KMS-11 (cell line): ENCODE results near the gene JMJD1C.

ENCODE experiments used
- H2AFZ ChIP-seq: fragments of 200-600 bp; sonication (generic); 2 replicates; pipeline ENCODE4 v1.6.1; 2016; ENCODE audit warnings: antibody characterized with exemption, mixed run types, low read depth
- H3K27ac ChIP-seq: fragments of 200-600 bp; sonication (generic); 2 replicates; pipeline ENCODE4 v1.6.1; 2016; ENCODE audit warnings: mild to moderate bottlenecking, mixed run types
- H3K27me3 ChIP-seq: fragments of 200-600 bp; sonication (generic); 2 replicates; pipeline ENCODE4 v1.6.1; 2017; ENCODE audit warnings: mild to moderate bottlenecking, low read depth, mixed run types, moderate library complexity; ENCODE audit not compliant: insufficient read depth
- H3K36me3 ChIP-seq: fragments of 200-600 bp; sonication (generic); 2 replicates; pipeline ENCODE4 v1.6.1; 2017; ENCODE audit warnings: mild to moderate bottlenecking, mixed run types; ENCODE audit not compliant: insufficient read depth
- H3K4me1 ChIP-seq: fragments of 200-600 bp; sonication (generic); 2 replicates; pipeline ENCODE4 v1.6.1; 2016; ENCODE audit warnings: mild to moderate bottlenecking, low read depth, mixed run types; ENCODE audit not compliant: poor library complexity, severe bottlenecking
- H3K4me2 ChIP-seq: fragments of 200-600 bp; sonication (generic); 2 replicates; pipeline ENCODE4 v1.7.0; 2016; ENCODE audit warnings: mild to moderate bottlenecking, mixed run types
- H3K4me3 ChIP-seq: fragments of 200-600 bp; sonication (generic); IDR thresholded peaks from 2 replicates; pipeline ENCODE4 v1.6.1; 2017; ENCODE audit warnings: low read depth, low read length, mixed read lengths; ENCODE audit not compliant: insufficient read depth
- H3K79me2 ChIP-seq: fragments of 200-600 bp; sonication (generic); 2 replicates; pipeline ENCODE4 v1.6.1; 2016; ENCODE audit warnings: low read depth, mixed run types; ENCODE audit not compliant: insufficient read depth
- H3K9ac ChIP-seq: fragments of 200-600 bp; sonication (generic); 2 replicates; pipeline ENCODE4 v1.6.1; 2016; ENCODE audit warnings: mild to moderate bottlenecking, mixed run types
- H4K20me1 ChIP-seq: fragments of 200-600 bp; sonication (generic); 2 replicates; pipeline ENCODE4 v1.6.1; 2016; ENCODE audit warnings: mild to moderate bottlenecking, mixed run types; ENCODE audit not compliant: insufficient read depth
- CTCF ChIP-seq: fragments of 200-600 bp; sonication (generic); conservative IDR thresholded peaks from 2 replicates; pipeline ENCODE4 v1.6.1; 2017; ENCODE audit warnings: low read depth, mild to moderate bottlenecking, antibody characterized with exemption, low read length, moderate library complexity, mixed read lengths

The JMJD1C gene

GRCh38 chr10:63125459-63125858, 340.3 kb downstream of the JMJD1C start:
- no peaks in the 10 kb centered on the region for H3K27me3 ChIP-seq
- H2AFZ ChIP-seq = no peak overlapping the region
- no peak overlapping the region for H3K9ac ChIP-seq
- no peak for TF ChIP-seq CTCF
- no peaks in the 10 kb centered on the region for H3K79me2 ChIP-seq
- H3K4me3 ChIP-seq = no peak overlapping the region
- no peak overlapping the region for H3K4me2 ChIP-seq
- H3K27ac ChIP-seq = no peak overlapping the region
- H3K4me1 ChIP-seq = no peaks in the 10 kb centered on the region
- H3K36me3 ChIP-seq = no peaks in the 10 kb centered on the region
- no peaks in the 10 kb centered on the region for H4K20me1 ChIP-seq

GRCh38 chr10:63123727-63124362, 341.9 kb downstream of the JMJD1C start:
- Histone ChIP-seq H2AFZ (no peak overlapping the region), H3K36me3 (no peaks in the 10 kb centered on the region), H3K79me2 (no peaks in the 10 kb centered on the region), H3K27ac (no peak overlapping the region), H3K9ac (no peak overlapping the region), H3K4me2 (no peak overlapping the region), H4K20me1 (no peaks in the 10 kb centered on the region), H3K4me3 (no peak overlapping the region), H3K27me3 (no peaks in the 10 kb centered on the region), H3K4me1 (no peaks in the 10 kb centered on the region)
- TF ChIP-seq CTCF = no peak

GRCh38 chr10:63120554-63120953, 345.2 kb downstream of the JMJD1C start:
- Histone ChIP-seq H4K20me1 (no peaks in the 10 kb centered on the region), H3K4me3 (no peak overlapping the region), H3K4me2 (no peak overlapping the region), H2AFZ (no peak overlapping the region), H3K36me3 (no peaks in the 10 kb centered on the region), H3K27ac (no peak overlapping the region), H3K9ac (no peak overlapping the region), H3K79me2 (no peaks in the 10 kb centered on the region), H3K4me1 (no peaks in the 10 kb centered on the region), H3K27me3 (no peaks in the 10 kb centered on the region)
- TF ChIP-seq CTCF = no peak

- Histone ChIP-seq H3K36me3 (no peaks in the 10 kb centered on the region), H3K4me2 (no peak overlapping the region), H3K4me3 (no peak overlapping the region), H3K27ac (no peak overlapping the region), H3K4me1 (no peaks in the 10 kb centered on the region), H3K79me2 (no peaks in the 10 kb centered on the region), H3K27me3 (no peaks in the 10 kb centered on the region), H3K9ac (no peak overlapping the region), H2AFZ (no peak overlapping the region), H4K20me1 (no peaks in the 10 kb centered on the region)
- TF ChIP-seq CTCF = no peak
Measured at GRCh38 chr10:63119041-63119440, 346.7 kb downstream of the JMJD1C start.
